ENCODE results near the gene ATF2. TPM values are rescaled to one million over a fixed set of nuclear protein-coding genes. Genes with fewer than 3 reads are reported as not detected.

The ATF2 gene
- 70.1 and 99.1 TPM in 2 replicates for total RNA-seq

GRCh38 chr2:175167792-175168563 is at the start of gene ATF2:
TSS of gene ATF2 (minus strand) at chr2:175168203. CDS start at chr2:175136443, 31,760 bp downstream.

GRCh38 chr2:175181104-175181876 is 13.3 kb upstream of the ATF2 start, which contains the start of gene ATP5MC3:
TSS of gene ATP5MC3 (minus strand) at chr2:175181710. CDS start at chr2:175181393, 317 bp downstream.

Small RNAs within 50 kb of the gene (small RNA-seq; reads per million reads assigned to genes)
- gene MIR933 (not detected), gene RF02271 (not detected), gene RNU6-1290P (not detected), gene RNU6-763P (not detected)

Other genes with a start within 250 kb of the ATF2 start
- gene CHN1, start 162.8 kb downstream of the ATF2 start, total RNA-seq = 191 and 227 TPM in 2 replicates
- 73.5 and 89.9 TPM in 2 replicates for gene ATP5MC3, start 13.5 kb upstream of the ATF2 start, total RNA-seq